SK-N-SH (cell line): ENCODE data around the gene SLC17A2. TPM values are rescaled to one million over a fixed set of nuclear protein-coding genes. Genes with fewer than 3 reads are reported as not detected.

Experiments used
- CTCF ChIA-PET: fragments of 300-600, 350-600 bp; formaldehyde crosslinking; extraction: SDS; loops from one replicate; lab custom pipeline; 2021; lab: Yijun Ruan, JAX
- POLR2A ChIA-PET: fragments of 350-600 bp; sonication (Branson Sonifier 250); formaldehyde crosslinking; extraction: SDS; loops from one replicate; lab custom pipeline; 2020; ENCODE audit warnings: antibody characterized with exemption, inconsistent platforms; lab: Yijun Ruan, JAX
- DNase-seq: peaks from one replicate; pipeline ENCODE4 v3.0.0; 2012
- H2AFZ ChIP-seq: fragments of 200-600 bp; sonication (generic); 2 replicates; pipeline ENCODE4 v1.8.1; 2016; ENCODE audit warnings: antibody characterized with exemption, mild to moderate bottlenecking, low read depth
- H3F3A ChIP-seq: fragments of 200-600 bp; sonication (generic); replicated peaks from 2 replicates; pipeline ENCODE3; 2016; ENCODE audit warnings: antibody characterized with exemption, mild to moderate bottlenecking; ENCODE audit not compliant: insufficient read depth
- H3K27ac ChIP-seq, 2 experiments: fragments of 200-500 bp in 1 of 2; fragments of 200-600 bp in 1 of 2; sonication (Bioruptor generic) in 1 of 2; sonication (generic), shearing (Covaris generic) in 1 of 2; 2 replicates each; pipeline versions ENCODE4 v1.5.1 to v1.6.1; 2014 to 2016; ENCODE audit warnings: low read depth in 2 of 2, inconsistent platforms in 1 of 2, low read length in 1 of 2, mild to moderate bottlenecking in 1 of 2, mixed read lengths in 1 of 2
- H3K27me3 ChIP-seq: fragments of 200-600 bp; sonication (generic), shearing (Covaris generic); 2 replicates; pipeline ENCODE4 v1.6.1; 2016; ENCODE audit warnings: mixed run types; ENCODE audit not compliant: insufficient read depth
- H3K36me3 ChIP-seq, 2 experiments: fragments of 200-500 bp in 1 of 2; fragments of 200-600 bp in 1 of 2; sonication (Bioruptor generic) in 1 of 2; sonication (generic) in 1 of 2; replicated peaks in 1 of 2; 2 replicates each; pipeline versions ENCODE3 to v1.5.1; 2014 to 2016; ENCODE audit warnings: low read length in 1 of 2, mild to moderate bottlenecking in 1 of 2; ENCODE audit not compliant: insufficient read depth in 2 of 2, control insufficient read depth in 1 of 2
- H3K4me1 ChIP-seq, 2 experiments: fragments of 200-500 bp in 1 of 2; fragments of 200-600 bp in 1 of 2; sonication (Bioruptor generic) in 1 of 2; sonication (generic), shearing (Covaris generic) in 1 of 2; 2 replicates each; pipeline versions ENCODE4 v1.5.1 to v1.6.1; 2014 to 2016; ENCODE audit warnings: low read depth in 1 of 2, low read length in 1 of 2, mixed run types in 1 of 2; ENCODE audit not compliant: insufficient read depth in 2 of 2, control insufficient read depth in 1 of 2
- H3K4me2 ChIP-seq: fragments of 200-600 bp; sonication (generic), shearing (Covaris generic); 2 replicates; pipeline ENCODE4 v1.6.1; 2017; ENCODE audit warnings: mixed run types
- H3K4me3 ChIP-seq, 2 experiments: fragments of 200-500 bp in 1 of 2; fragments of 200-600 bp in 1 of 2; sonication (Bioruptor generic) in 1 of 2; sonication (generic), shearing (Covaris generic) in 1 of 2; 2 replicates each; pipeline versions ENCODE4 v1.5.1 to v1.8.1; 2014 to 2016; ENCODE audit warnings: low read depth in 2 of 2, inconsistent platforms in 1 of 2, low read length in 1 of 2, mild to moderate bottlenecking in 1 of 2, mixed read lengths in 1 of 2, moderate library complexity in 1 of 2
- H3K79me2 ChIP-seq: fragments of 200-600 bp; sonication (generic); 2 replicates; pipeline ENCODE4 v1.8.1; 2017; ENCODE audit warnings: mild to moderate bottlenecking; ENCODE audit not compliant: insufficient read depth
- H3K9ac ChIP-seq: fragments of 200-600 bp; sonication (generic); 2 replicates; pipeline ENCODE4 v1.6.1; 2017; ENCODE audit warnings: mixed run types
- H3K9me2 ChIP-seq: fragments of 200-600 bp; sonication (generic); 2 replicates; pipeline ENCODE4 v1.6.1; 2017; ENCODE audit warnings: mixed run types
- H3K9me3 ChIP-seq: fragments of 200-600 bp; sonication (generic); 2 replicates; pipeline ENCODE4 v1.6.1; 2017; ENCODE audit warnings: mixed run types, mild to moderate bottlenecking, moderate library complexity
- H4K20me1 ChIP-seq: fragments of 200-600 bp; sonication (generic); 2 replicates; pipeline ENCODE4 v1.6.1; 2017; ENCODE audit warnings: mild to moderate bottlenecking, mixed run types; ENCODE audit not compliant: insufficient read depth
- POLR2AphosphoS5 ChIP-seq: IDR thresholded peaks from 2 replicates; pipeline ENCODE4 v1.6.1; 2012; ENCODE audit warnings: low read depth, low read length
- RCOR1 ChIP-seq: fragments of 150-350 bp; IDR thresholded peaks from 2 replicates; pipeline ENCODE4 v1.6.1; 2017; ENCODE audit warnings: antibody characterized with exemption, low read length
- TAF1 ChIP-seq: IDR thresholded peaks from 2 replicates; pipeline ENCODE4 v1.6.1; 2012; ENCODE audit warnings: low read depth, mild to moderate bottlenecking, low read length, moderate library complexity, borderline replicate concordance
- USF2 ChIP-seq: fragments of 150-350 bp; IDR thresholded peaks from 2 replicates; pipeline ENCODE4 v1.6.1; 2017; ENCODE audit warnings: antibody characterized with exemption, low read length, low read depth, borderline replicate concordance
- ZBTB33 ChIP-seq: IDR thresholded peaks from 2 replicates; pipeline ENCODE4 v1.4.0; 2012; ENCODE audit warnings: low read depth, borderline replicate concordance
- WGBS: methylation state at CpG from one replicate; pipeline ENCODE4 v1.1.6; 2017; ENCODE audit warnings: low lambda C conversion rate; 5-methylcytosine and 5-hydroxymethylcytosine counted together
- polyA plus RNA-seq, 3 experiments: library from polyadenylated mRNA; depleted of rRNA; stranded (reverse); fragments of >200 nt; gene quantifications; 2 replicates each; pipeline ENCODE4 v1.2.3, GENCODE V29; 2012

The SLC17A2 gene
- polyA plus RNA-seq, 1 of the 3 experiments (the other 2 are of a cell fraction): not detected

- CTCF ChIA-PET: no interaction called here
- H4K20me1 ChIP-seq: no peaks in the 10 kb centered on the region
- POLR2A ChIA-PET: no interaction called here
- no peaks in the 10 kb centered on the region for H3K27me3 ChIP-seq
- 74% methylated on average over 2 of the region's 2 CpGs for WGBS
- no peaks in the 10 kb centered on the region for H3K9me2 ChIP-seq
- no peaks in the 10 kb centered on the region for H3F3A ChIP-seq
- TF ChIP-seq POLR2AphosphoS5: no peak
- TF ChIP-seq ZBTB33: no peak
- TF ChIP-seq TAF1: no peak
- TF ChIP-seq USF2: no peak
- H3K4me3 ChIP-seq: no peak overlapping the region
- H3K79me2 ChIP-seq: no peaks in the 10 kb centered on the region
- H3K36me3 ChIP-seq: no peaks in the 10 kb centered on the region
- no peaks in the 10 kb centered on the region for H3K9me3 ChIP-seq
- H3K4me1 ChIP-seq: no peaks in the 10 kb centered on the region
- no peak for DNase-seq
- no peak overlapping the region for H3K27ac ChIP-seq
- no peak overlapping the region for H3K4me2 ChIP-seq
- H2AFZ ChIP-seq: no peak overlapping the region
- H3K9ac ChIP-seq: no peak overlapping the region
Measured at GRCh38 chr6:25952535-25952934, 22.0 kb upstream of the SLC17A2 start.

- Histone ChIP-seq H3K27ac (no peak overlapping the region), H2AFZ (no peak overlapping the region), H3K9ac (no peak overlapping the region), H3K27me3 (no peaks in the 10 kb centered on the region), H3K36me3 (no peaks in the 10 kb centered on the region), H3K9me3 (no peaks in the 10 kb centered on the region), H3K4me3 (no peak overlapping the region), H3K79me2 (no peaks in the 10 kb centered on the region), H3F3A (no peaks in the 10 kb centered on the region), H3K4me1 (no peaks in the 10 kb centered on the region), H3K4me2 (no peak overlapping the region), H3K9me2 (no peaks in the 10 kb centered on the region), H4K20me1 (no peaks in the 10 kb centered on the region)
- ChIA-PET CTCF (no interaction called here), POLR2A (no interaction called here)
- TF ChIP-seq USF2: no peak
- no peak for TF ChIP-seq RCOR1
- 48% methylated on average over 7 of the region's 7 CpGs for WGBS
- DNase-seq: no peak
Measured at GRCh38 chr6:25951296-25952032, 21.0 kb upstream of the SLC17A2 start.
